HepG2 (cell line): ENCODE measurements around the gene CERS6. TPM values are rescaled to one million over a fixed set of nuclear protein-coding genes. Genes with fewer than 3 reads are reported as not detected.

Experiments used
- BORCS8-MEF2B ChIP-seq: sonication (generic); formaldehyde crosslinking; IDR thresholded peaks from 2 replicates; pipeline ENCODE4 v1.8.0; 2022; ENCODE audit warnings: mild to moderate bottlenecking, missing genetic modification reagents
- CSRNP2 ChIP-seq: sonication (generic); formaldehyde crosslinking; conservative IDR thresholded peaks from 2 replicates; pipeline ENCODE4 v1.8.0; 2022; ENCODE audit warnings: low read depth, missing genetic modification reagents
- LRRFIP1 ChIP-seq: sonication (generic); formaldehyde crosslinking; conservative IDR thresholded peaks from 2 replicates; pipeline ENCODE4 v1.4.0; 2020; ENCODE audit warnings: missing genetic modification reagents
- MXD3 ChIP-seq: IDR thresholded peaks from 2 replicates; pipeline ENCODE4 v1.6.1; 2016; ENCODE audit warnings: mild to moderate bottlenecking, missing biosample characterization, missing genetic modification reagents
- NFIB ChIP-seq: sonication (generic); formaldehyde crosslinking; IDR thresholded peaks from 2 replicates; pipeline ENCODE4 v1.9.0; 2021; ENCODE audit warnings: missing genetic modification reagents, mild to moderate bottlenecking, borderline replicate concordance
- PAWR ChIP-seq: sonication (generic); formaldehyde crosslinking; IDR thresholded peaks from 2 replicates; pipeline ENCODE4 v1.4.0; 2020; ENCODE audit warnings: missing genetic modification reagents, mild to moderate bottlenecking, borderline replicate concordance
- SAFB2 ChIP-seq: sonication (generic); formaldehyde crosslinking; IDR thresholded peaks from 2 replicates; pipeline ENCODE4 v1.5.1; 2020; ENCODE audit warnings: missing genetic modification reagents, low read depth, mild to moderate bottlenecking, borderline replicate concordance
- SIX4 ChIP-seq: sonication (generic); formaldehyde crosslinking; IDR thresholded peaks from 2 replicates; pipeline ENCODE4 v1.4.0; 2020; ENCODE audit warnings: missing genetic modification reagents
- TCF7 ChIP-seq: sonication (generic); IDR thresholded peaks from 2 replicates; pipeline ENCODE4 v1.6.1; 2016; ENCODE audit warnings: antibody characterized with exemption, low read depth
- ZFYVE20 ChIP-seq: sonication (generic); formaldehyde crosslinking; IDR thresholded peaks from 2 replicates; pipeline ENCODE4 v1.8.0; 2023; ENCODE audit warnings: low read depth, mild to moderate bottlenecking, moderate library complexity, missing genetic modification reagents, borderline replicate concordance
- ZKSCAN5 ChIP-seq: sonication (generic); formaldehyde crosslinking; IDR thresholded peaks from 2 replicates; pipeline ENCODE4 v1.5.1; 2020; ENCODE audit warnings: mild to moderate bottlenecking, missing genetic modification reagents
- ZNF18 ChIP-seq: sonication (generic); formaldehyde crosslinking; IDR thresholded peaks from 2 replicates; pipeline ENCODE4 v1.8.0; 2022; ENCODE audit warnings: mild to moderate bottlenecking, missing genetic modification reagents; ENCODE audit not compliant: insufficient replicate concordance
- ZNF205 ChIP-seq: IDR thresholded peaks from 2 replicates; pipeline ENCODE4 v1.6.1; 2018; ENCODE audit warnings: missing biosample characterization, missing genetic modification reagents
- ZNF280D ChIP-seq: sonication (generic); formaldehyde crosslinking; IDR thresholded peaks from 2 replicates; pipeline ENCODE4 v1.5.1; 2020; ENCODE audit warnings: mild to moderate bottlenecking, missing genetic modification reagents
- ZNF292 ChIP-seq: sonication (generic); formaldehyde crosslinking; IDR thresholded peaks from 2 replicates; pipeline ENCODE4 v1.8.1; 2022; ENCODE audit warnings: mild to moderate bottlenecking, low read depth, missing genetic modification reagents, borderline replicate concordance
- ZNF563 ChIP-seq: sonication (generic); formaldehyde crosslinking; IDR thresholded peaks from 2 replicates; pipeline ENCODE4 v1.8.0; 2022; ENCODE audit warnings: mild to moderate bottlenecking, moderate library complexity, missing genetic modification reagents
- polyA plus RNA-seq, 8 experiments: library from polyadenylated mRNA; depleted of rRNA in 3 of 8; stranded (reverse) in 7 of 8; unstranded in 1 of 8; fragments of >200 nt; fragmentation: Illumina TruSeq in 4 of 8; extraction: Trizol in 4 of 8; gene quantifications; 2 replicates each; pipeline versions ENCODE4 v1.2.1 to v1.2.3, GENCODE V29; 2011 to 2016; ENCODE audit warnings: low read depth in 4 of 8, missing spikeins in 1 of 8, mixed read lengths in 1 of 8; ENCODE audit not compliant: insufficient read depth in 1 of 8
- total RNA-seq, 5 experiments: library from RNA; depleted of rRNA; stranded (reverse); fragments of >200 nt; fragmentation: Illumina TruSeq; extraction: Trizol; gene quantifications; 2 replicates each; pipeline ENCODE4 v1.2.3, GENCODE V29; 2016; ENCODE audit warnings: low read depth in 1 of 5

Gene CERS6
- total and polyA plus RNA-seq, 2 of the 13 experiments (the other 11 are each of a cell fraction or from before 2014, with no cell fraction given), result 10.1 to 20.3 TPM

GRCh38 chr2:168455645-168456520, at the start of gene CERS6 (continued):
- TF ChIP-seq ZNF280D (CRISPR knock-in tag), result no peak; the same call in 1 of the 2 replicates
- TF ChIP-seq LRRFIP1, result peak; percentile 82; the same call in 1 of the 2 replicates
- 0 out of 2 replicates have a peak, but pooled peaks have one; percentile 83 for TF ChIP-seq PAWR (CRISPR knock-in tag)
- peak; percentile 94 for TF ChIP-seq ZNF563
- TF ChIP-seq BORCS8-MEF2B (CRISPR knock-in tag), result peak; percentile 98
- peak; percentile 98 for TF ChIP-seq MXD3 (CRISPR knock-in tag)
- no peak for TF ChIP-seq ZNF292 (CRISPR knock-in tag)
- peak; percentile 96 for TF ChIP-seq SAFB2 (CRISPR knock-in tag)
- TF ChIP-seq ZNF18 (CRISPR knock-in tag), result peak; percentile 89
- TF ChIP-seq SIX4 (CRISPR knock-in tag), result peak; percentile 66
- 0 out of 2 replicates have a peak, but pooled peaks have one; percentile 67 for TF ChIP-seq ZKSCAN5 (CRISPR knock-in tag)
- no peak for TF ChIP-seq TCF7
- peak; percentile 93; the same call in 1 of the 2 replicates for TF ChIP-seq ZNF205 (CRISPR knock-in tag)
- TF ChIP-seq ZFYVE20, result peak; percentile 96
- no peak for TF ChIP-seq CSRNP2
- TF ChIP-seq NFIB (CRISPR knock-in tag), result peak; percentile 96; the same call in 1 of the 2 replicates
